T-helper 17 cell (primary cell): Measurements from ENCODE around the gene S100A9. TPM values are rescaled to one million over a fixed set of nuclear protein-coding genes. Genes with fewer than 3 reads are reported as not detected.
"Not testable (repeated sequence)": the region's sequence is repeated elsewhere in the genome, so short reads cannot be mapped to it uniquely, and the experiment has no call there.

Experiments used
- ATAC-seq: fragments of 150-1000 bp; cut with Tn5 transposase; 2 replicates; pipeline ENCODE4 v1.10.0; 2021; ENCODE audit warnings: mild to moderate bottlenecking, moderate library complexity
- DNase-seq, 3 donors: peaks; one replicate each; pipeline versions ENCODE4 v3.0.0 to v3.0.0-alpha.2; 2020 to 2021
- H3K9me3 ChIP-seq: one replicate; pipeline ENCODE4 v1.7.0; 2013; ENCODE audit warnings: low read length, mild to moderate bottlenecking; ENCODE audit not compliant: control insufficient read depth, poor library complexity, severe bottlenecking
- H3K27ac Mint-ChIP-seq: one replicate; pipeline ENCODE4 v1.8.0; 2022; ENCODE audit warnings: mild to moderate bottlenecking, moderate library complexity, mixed read lengths
- H3K27me3 Mint-ChIP-seq: one replicate; pipeline ENCODE4 v1.8.0; 2022; ENCODE audit warnings: mixed read lengths
- H3K36me3 Mint-ChIP-seq: one replicate; pipeline ENCODE4 v1.8.0; 2022; ENCODE audit warnings: low read depth, mixed read lengths
- H3K4me1 Mint-ChIP-seq: one replicate; pipeline ENCODE4 v1.8.0; 2022; ENCODE audit warnings: mild to moderate bottlenecking, mixed read lengths
- H3K4me3 Mint-ChIP-seq: one replicate; pipeline ENCODE4 v1.8.0; 2022; ENCODE audit warnings: mild to moderate bottlenecking, moderate library complexity, mixed read lengths
- total RNA-seq, 4 donors: library from RNA in 2 of 4; stranded (reverse) in 2 of 4; gene quantifications; one replicate each; pipeline ENCODE4 v1.2.3 and lab custom pipeline; 2022 to 2026

S100A9 gene
- total RNA-seq, 2 donors from 2014 or later, result 11.9 to 138 TPM

DNA sequence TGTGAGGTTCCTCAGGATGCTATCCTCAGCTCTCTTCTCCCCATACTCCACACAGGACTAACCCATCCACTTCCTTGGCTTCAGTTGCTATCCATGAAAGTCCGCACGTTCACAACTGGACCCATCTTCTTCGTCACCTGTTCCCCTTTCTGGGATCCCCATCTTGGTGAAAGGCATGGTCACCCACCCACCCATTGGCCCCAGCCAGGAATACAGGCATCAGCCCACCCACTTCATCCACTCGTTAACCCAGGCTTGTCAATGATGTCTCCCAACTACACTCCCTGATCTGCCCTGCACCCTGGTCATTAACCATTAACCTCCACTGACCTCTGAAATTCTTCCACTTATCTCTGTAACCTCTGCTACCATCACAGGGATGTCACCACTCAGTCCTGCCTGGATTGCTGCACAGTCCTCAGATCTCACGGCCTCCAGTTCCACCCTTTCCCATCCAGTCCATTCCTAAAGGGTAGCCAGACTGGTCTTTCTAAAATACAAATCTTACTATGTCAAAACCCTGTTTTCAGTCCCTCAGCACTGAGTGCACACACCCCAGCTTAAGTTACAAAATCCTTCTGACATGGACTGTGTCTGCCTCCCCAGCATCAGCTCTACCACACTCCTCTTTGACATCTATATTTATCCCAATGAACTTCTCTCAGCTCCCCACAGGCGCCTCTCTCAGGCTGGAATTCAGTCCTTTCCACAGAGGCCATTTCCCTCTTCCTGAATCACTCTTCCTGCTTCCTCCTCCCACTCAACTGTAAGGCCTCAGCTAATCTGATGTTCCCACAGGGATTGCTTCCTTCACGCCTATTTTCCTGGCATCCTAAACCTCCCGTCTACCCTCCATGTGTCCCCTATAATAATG is 19.4 kb upstream of the S100A9 start:
- H3K27ac Mint-ChIP-seq, result no peak overlapping the region
- H3K27me3 Mint-ChIP-seq, result peaks cover 14% of the 10 kb centered on the region
- no peaks in the 10 kb centered on the region for H3K9me3 ChIP-seq
- no peak for ATAC-seq
- H3K36me3 Mint-ChIP-seq, result no peaks in the 10 kb centered on the region
- H3K4me1 Mint-ChIP-seq, result peaks cover 17% of the 10 kb centered on the region
- DNase-seq, result no peak
- no peak overlapping the region for H3K4me3 Mint-ChIP-seq

DNA sequence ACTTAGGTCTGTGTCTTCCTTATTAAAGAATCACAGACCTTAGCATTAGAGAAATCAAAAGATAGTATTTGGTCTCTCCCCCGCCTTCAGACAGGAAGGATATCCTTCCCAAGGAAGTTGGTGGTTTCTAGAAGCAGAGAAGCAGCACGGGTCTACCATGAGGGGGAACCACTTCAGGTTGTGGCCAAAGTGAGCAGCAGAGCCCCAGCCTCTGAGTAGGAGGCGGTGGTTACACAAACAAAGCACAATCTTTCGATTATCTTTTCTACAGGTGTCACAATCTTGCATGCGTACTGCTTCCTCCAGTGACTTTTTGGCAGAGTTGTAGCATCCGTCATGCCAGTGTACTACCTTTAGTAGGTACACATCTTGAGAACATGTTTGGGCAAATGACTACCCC is 17.9 kb upstream of the S100A9 start:
- no peak overlapping the region for H3K27ac Mint-ChIP-seq
- H3K27me3 Mint-ChIP-seq, result peaks cover 19% of the 10 kb centered on the region
- DNase-seq, result no peak
- H3K4me3 Mint-ChIP-seq, result no peak overlapping the region
- H3K4me1 Mint-ChIP-seq, result peaks cover 30% of the 10 kb centered on the region
- H3K36me3 Mint-ChIP-seq, result no peaks in the 10 kb centered on the region
- ATAC-seq, result peak; percentile 44
- H3K9me3 ChIP-seq, result no peaks in the 10 kb centered on the region

DNA sequence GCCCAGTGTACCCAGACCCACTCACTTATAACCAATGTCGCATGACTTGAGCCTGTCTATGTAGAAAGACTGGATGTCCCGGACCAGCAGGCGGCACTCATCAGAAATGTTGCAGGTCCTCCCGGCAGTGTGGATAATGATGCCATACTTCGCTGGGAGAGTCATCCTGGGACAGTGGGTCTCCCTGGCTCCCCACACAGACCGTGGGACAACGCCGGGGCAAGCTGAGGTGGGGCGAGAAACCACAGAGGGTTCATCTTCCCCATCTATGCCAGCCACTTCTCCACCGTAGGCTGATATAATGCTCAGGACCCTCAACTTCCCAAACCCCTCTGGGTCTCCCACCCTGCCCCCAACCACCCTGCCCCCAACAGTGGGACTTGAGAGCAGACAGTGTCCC is 17.3 kb upstream of the S100A9 start:
- Mint-ChIP-seq H3K36me3 (no peaks in the 10 kb centered on the region), H3K27ac (no peak overlapping the region), H3K4me1 (peaks cover 33% of the 10 kb centered on the region), H3K4me3 (no peak overlapping the region), H3K27me3 (peaks cover 19% of the 10 kb centered on the region)
- DNase-seq, result no peak
- no peak for ATAC-seq
- no peaks in the 10 kb centered on the region for H3K9me3 ChIP-seq

DNA sequence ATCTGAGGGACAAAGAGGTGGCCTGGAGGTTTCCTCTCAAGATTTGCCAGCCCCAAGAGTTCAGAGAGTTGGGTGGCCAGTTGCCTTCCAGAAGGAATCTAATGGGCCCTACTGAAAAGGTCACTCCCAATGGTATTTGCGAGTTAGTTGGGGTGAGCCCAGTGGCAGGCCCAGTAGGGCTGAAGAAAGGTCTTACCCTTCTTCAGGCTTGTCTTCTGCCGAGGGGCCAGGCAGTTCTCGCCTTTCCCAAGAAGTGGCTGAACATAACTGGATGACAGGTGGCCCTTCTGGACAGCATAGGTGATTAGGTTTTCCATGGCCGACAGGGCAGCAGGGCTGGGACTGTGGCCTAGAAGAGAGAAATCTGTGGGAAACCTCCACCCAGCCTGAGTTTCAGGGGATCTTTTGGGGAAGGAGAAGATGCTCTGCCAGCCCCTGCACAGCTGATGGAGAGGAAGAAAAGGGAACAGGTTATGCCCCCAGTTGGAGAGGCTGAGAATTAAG is 16.2 kb upstream of the S100A9 start:
- peaks cover 44% of the 10 kb centered on the region for H3K4me1 Mint-ChIP-seq
- ATAC-seq (no peak), DNase-seq (no peak)
- H3K4me3 Mint-ChIP-seq, result no peak overlapping the region
- no peaks in the 10 kb centered on the region for H3K36me3 Mint-ChIP-seq
- no peak overlapping the region for H3K27ac Mint-ChIP-seq
- peaks cover 20% of the 10 kb centered on the region for H3K27me3 Mint-ChIP-seq
- no peaks in the 10 kb centered on the region for H3K9me3 ChIP-seq

DNA sequence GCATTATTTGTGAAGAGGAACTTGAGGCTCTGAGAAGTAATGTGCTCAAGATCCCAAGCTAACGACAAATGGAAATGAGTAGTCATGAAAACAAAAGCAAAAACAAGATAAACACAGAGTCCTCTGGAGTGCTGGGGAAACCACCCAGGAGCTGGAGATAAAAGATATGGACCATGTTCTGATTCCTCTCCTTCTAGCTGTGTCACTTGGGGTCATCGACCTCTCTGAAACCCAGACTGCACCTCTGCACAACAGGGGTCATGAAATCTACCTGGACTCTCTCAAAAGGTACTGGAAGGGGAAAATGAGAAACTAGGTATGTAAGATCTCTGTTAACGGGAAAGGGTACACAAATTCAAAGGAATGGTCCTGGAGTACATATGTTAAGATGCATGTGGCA is 15.5 kb upstream of the S100A9 start:
- H3K9me3 ChIP-seq, result no peaks in the 10 kb centered on the region
- ATAC-seq (no peak), DNase-seq (no peak)
- Mint-ChIP-seq H3K27ac (no peak overlapping the region), H3K4me3 (no peak overlapping the region), H3K27me3 (peaks cover 27% of the 10 kb centered on the region), H3K4me1 (peaks cover 47% of the 10 kb centered on the region), H3K36me3 (no peaks in the 10 kb centered on the region)

DNA sequence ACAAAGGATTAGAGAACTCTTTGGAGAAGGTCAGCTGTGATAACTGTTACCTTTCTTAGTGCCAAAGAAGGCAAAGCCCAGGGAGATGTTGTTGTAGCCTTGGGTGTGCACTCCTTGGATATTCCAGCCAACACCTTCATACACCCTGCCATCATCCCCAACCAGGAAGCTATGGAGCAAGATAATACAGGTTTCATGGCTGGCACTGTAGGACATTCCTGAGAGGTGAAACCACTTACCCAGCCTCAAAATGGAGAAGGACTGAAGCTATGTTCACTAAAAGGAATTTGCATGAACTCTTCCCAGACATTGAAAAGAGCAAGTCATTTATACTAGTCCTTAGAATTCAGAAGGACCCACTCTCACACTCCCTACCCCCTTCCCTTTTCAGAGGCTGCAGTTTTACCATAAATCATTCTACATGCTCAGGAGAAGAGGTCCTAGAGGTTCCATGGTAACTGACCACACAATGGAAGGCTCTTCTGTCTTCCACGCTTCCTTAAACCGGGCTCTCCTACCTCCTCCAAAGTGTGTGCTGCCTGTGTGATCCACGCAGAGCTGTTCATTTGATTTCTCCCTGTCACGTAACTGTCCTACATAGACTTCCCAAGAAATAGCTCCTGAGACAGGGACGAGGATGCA is 14.5 kb upstream of the S100A9 start:
- Mint-ChIP-seq H3K4me1 (peaks cover 49% of the 10 kb centered on the region), H3K27me3 (peaks cover 36% of the 10 kb centered on the region), H3K27ac (peak overlapping the region; percentile 67), H3K36me3 (no peaks in the 10 kb centered on the region), H3K4me3 (peak overlapping the region; percentile 69)
- no peak for DNase-seq
- no peak for ATAC-seq
- no peaks in the 10 kb centered on the region for H3K9me3 ChIP-seq

DNA sequence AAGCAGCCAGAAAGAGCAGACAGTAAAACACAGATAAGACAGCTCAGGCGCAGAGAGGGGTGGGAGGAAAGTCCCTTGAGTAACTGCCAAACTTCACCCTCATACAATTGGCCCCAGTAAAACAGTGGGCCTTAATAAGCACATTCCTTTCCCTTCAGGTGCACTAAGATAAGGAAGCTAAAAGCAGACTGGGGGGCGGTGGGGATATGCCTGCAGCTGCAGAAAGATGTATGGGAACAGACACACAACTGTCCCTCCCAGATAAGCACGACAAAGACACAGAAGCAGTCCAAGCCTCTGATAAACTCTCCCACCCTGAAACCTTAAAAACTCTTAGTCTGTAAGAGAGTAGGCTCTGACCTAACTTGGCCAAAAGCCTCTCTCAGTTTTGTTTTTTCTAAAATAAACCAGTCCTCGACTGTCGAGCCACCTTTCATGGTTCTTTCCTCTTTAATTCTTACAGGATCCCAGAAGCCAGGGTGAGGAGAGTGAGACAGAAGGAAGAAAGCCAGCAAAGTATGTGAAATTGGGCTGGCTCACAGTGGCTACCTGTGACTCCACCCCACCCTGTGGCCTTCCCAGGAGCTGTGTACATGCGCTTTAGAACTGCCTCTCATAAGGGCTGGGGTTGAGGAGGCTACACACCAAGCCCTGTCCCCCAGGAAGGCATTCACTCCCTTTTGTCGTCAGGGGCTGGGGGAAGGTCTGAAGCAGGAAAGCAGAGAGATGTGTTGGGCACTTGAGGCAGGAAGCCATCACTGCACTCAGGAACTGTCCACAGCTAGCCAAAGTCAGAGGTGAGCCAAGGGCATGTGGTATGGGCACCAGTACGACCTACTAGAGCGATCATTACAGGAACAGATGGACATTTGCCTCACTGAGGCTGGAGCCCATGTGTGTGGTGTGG is 13.6 kb upstream of the S100A9 start:
- ATAC-seq (no peak), DNase-seq (no peak)
- peaks cover 43% of the 10 kb centered on the region for H3K27me3 Mint-ChIP-seq
- peak overlapping the region; percentile 85 for H3K4me3 Mint-ChIP-seq
- H3K9me3 ChIP-seq, result no peaks in the 10 kb centered on the region
- H3K27ac Mint-ChIP-seq, result peak overlapping the region; percentile 67
- no peaks in the 10 kb centered on the region for H3K36me3 Mint-ChIP-seq
- peaks cover 51% of the 10 kb centered on the region for H3K4me1 Mint-ChIP-seq

DNA sequence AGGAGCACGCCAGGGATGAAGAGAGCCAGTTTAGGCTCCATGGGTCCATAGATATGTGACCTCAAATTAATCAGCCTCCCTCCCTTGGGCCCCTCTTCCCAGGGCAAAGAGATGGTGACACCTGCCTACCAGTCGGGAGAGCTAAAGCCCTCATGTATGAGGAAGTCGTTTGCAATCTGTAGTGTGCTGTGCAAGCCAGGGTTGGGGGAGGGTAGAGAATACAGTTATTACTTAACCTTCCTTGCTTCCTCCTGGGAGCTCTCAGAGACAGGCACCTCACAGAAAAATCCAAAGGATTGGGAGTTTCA is 13.0 kb upstream of the S100A9 start:
- H3K4me1 Mint-ChIP-seq, result peaks cover 47% of the 10 kb centered on the region

DNA sequence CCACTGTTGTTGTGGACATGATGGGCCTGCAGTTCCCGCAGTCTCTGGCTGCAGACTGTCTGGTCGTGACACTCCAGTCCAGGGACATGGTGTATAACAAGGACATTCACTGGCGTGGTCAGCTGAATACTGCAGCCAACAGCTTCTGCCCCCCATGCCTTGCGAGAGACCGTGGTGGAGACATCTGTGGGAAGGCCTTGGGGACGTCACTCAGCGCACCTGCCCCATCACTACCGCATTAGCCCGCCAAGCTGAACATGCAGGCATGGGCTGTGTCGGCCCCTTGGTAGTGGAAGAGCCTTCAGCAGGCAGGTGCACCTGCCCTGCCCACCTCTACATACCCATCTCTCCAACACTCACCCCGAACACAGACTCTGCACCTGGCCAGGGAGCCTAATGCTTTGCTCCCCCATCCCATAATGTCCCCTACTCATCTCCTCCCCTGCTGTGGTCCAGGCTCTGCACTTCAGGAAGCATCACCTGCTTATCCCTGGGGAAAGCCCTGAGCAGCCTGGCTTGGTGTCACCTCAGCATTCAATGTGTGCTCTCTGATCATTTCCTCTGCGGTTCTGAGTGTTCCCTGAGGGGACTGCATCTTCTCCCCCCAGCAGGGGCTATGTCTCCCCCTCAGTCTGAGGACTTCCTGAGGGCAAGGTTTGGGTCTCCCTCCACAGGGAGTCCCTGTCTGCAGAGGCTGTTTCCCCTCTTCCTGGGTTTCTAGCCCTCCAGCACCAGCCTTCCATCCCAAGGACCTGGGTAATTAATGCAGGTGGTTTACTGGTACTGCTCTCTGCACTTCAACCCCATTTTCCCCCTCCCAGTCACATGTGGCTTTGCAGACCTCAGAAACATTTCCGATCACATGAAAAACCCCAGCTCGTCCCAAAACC is 12.2 kb upstream of the S100A9 start:
- DNase-seq, result no peak
- peaks cover 41% of the 10 kb centered on the region for H3K4me1 Mint-ChIP-seq
- peak overlapping the region; percentile 84 for H3K27ac Mint-ChIP-seq

More for the DNA sequence above, 13.0 kb upstream of the S100A9 start:
- Mint-ChIP-seq H3K36me3 (no peaks in the 10 kb centered on the region), H3K27me3 (peaks cover 49% of the 10 kb centered on the region), H3K27ac (peak overlapping the region; percentile 67), H3K4me3 (peak overlapping the region; percentile 85)
- ATAC-seq, result no peak
- H3K9me3 ChIP-seq, result no peaks in the 10 kb centered on the region
- DNase-seq, result no peak

DNA sequence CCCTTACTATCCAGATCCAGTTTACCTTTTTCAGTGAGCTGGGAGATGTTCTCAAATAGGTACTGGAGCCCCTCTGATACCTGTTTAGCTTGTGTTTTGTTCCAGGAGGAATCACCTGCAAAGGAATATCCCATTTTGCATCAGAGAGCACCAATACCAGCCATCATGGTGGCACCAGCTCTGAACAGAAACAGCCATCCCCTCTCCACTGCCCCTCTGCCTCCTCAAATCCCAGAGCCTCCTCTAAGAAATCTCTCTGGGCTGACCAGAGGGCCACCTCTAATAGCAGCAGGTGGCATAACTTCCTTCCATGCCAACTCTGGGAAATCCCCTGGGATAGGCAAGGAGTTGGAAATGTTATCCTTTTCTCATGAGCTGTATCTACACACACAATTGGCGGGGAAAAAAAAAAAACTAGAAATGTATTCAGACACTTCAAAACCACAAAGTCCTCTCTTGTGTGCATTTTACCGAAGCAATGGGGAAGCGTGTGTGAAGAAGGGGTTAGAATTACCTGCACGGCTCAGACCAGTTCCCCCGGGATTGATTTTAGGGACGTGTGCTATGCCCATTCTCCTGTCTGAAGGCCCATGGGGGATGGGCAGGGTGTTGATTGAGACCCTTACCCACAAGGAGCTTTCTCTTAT is 11.5 kb upstream of the S100A9 start:
- no peaks in the 10 kb centered on the region for H3K9me3 ChIP-seq
- no peak for DNase-seq

More for the DNA sequence above, 12.2 kb upstream of the S100A9 start:
- H3K9me3 ChIP-seq, result no peaks in the 10 kb centered on the region
- peaks cover 49% of the 10 kb centered on the region for H3K27me3 Mint-ChIP-seq
- peak overlapping the region; percentile 85 for H3K4me3 Mint-ChIP-seq
- no peaks in the 10 kb centered on the region for H3K36me3 Mint-ChIP-seq
- ATAC-seq, result peak; percentile 76

DNA sequence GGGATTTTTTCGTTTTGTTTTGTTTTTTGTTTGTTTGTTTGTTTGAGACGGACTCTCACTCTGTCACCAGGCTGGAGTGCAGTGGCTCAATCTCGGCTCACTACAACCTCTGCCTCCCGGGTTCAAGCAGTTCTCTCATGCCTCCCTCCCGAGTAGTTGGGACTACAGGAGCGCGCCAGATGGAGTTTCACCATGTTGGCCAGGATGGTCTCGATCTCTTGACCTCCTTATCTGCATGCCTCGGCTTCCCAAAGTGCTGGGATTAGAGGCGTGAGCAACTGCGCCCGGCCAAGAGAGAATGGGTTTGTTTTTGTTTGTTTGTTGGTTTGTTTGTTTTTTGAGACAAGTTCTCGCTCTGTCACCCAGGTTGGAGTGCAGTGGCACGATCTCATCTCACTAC is 10.6 kb upstream of the S100A9 start:
- not testable (repeated sequence) for H3K4me3 Mint-ChIP-seq, H3K9me3 ChIP-seq, DNase-seq, H3K27ac Mint-ChIP-seq, ATAC-seq, H3K36me3 Mint-ChIP-seq
- Mint-ChIP-seq H3K4me1 (peaks cover 37% of the 10 kb centered on the region), H3K27me3 (peaks cover 42% of the 10 kb centered on the region)

More for the DNA sequence above, 11.5 kb upstream of the S100A9 start:
- Mint-ChIP-seq H3K4me1 (peaks cover 37% of the 10 kb centered on the region), H3K27me3 (peaks cover 47% of the 10 kb centered on the region), H3K4me3 (peak overlapping the region; percentile 85), H3K36me3 (no peaks in the 10 kb centered on the region), H3K27ac (peak overlapping the region; percentile 84)
- peak; percentile 31 for ATAC-seq

DNA sequence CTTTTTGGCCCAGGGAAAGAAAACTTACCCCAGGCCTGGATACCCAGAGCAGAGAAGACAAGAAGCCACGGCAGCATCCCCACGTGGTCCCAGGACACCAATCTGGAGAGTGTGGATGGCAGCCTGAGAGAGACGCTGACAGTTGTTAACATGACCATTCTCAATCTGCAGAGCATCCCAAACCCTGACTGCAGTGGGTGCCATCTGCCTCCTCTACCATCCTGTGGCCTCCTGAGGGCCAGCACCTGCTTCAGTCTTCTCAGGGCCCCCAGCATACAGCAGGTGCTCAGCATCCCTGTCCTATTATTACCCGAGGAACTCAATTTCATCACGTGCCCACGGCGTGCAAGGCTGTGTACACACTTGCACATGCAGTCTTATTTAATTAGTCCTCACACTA is 9.8 kb upstream of the S100A9 start:
- Mint-ChIP-seq H3K36me3 (no peaks in the 10 kb centered on the region), H3K4me1 (peaks cover 39% of the 10 kb centered on the region), H3K27me3 (peaks cover 38% of the 10 kb centered on the region), H3K27ac (no peak overlapping the region), H3K4me3 (no peak overlapping the region)
- ATAC-seq (no peak), DNase-seq (no peak)
- H3K9me3 ChIP-seq, result no peaks in the 10 kb centered on the region
